Activated CD4-positive, alpha-beta T cell treated with anti-CD3 and anti-CD28 coated beads, Interleukin-2, amount 50 U/mL, for 1 hour (primary cell): ENCODE results near the gene ATG5.
"Not testable (repeated sequence)": the region's sequence is repeated elsewhere in the genome, so short reads cannot be mapped to it uniquely, and the experiment has no call there.

Experiments used
- DNase-seq: peaks from one replicate; pipeline ENCODE4 v3.0.0-alpha.2; 2020

The ATG5 gene

GRCh38 chr6:106256201-106256968 is 69.2 kb downstream of the ATG5 start:
- DNase-seq: no peak

- DNase-seq: no peak
Measured at GRCh38 chr6:106255306-106255705, 70.3 kb downstream of the ATG5 start.

- DNase-seq: no peak
Measured at GRCh38 chr6:106254636-106255035, 70.9 kb downstream of the ATG5 start.

DNA sequence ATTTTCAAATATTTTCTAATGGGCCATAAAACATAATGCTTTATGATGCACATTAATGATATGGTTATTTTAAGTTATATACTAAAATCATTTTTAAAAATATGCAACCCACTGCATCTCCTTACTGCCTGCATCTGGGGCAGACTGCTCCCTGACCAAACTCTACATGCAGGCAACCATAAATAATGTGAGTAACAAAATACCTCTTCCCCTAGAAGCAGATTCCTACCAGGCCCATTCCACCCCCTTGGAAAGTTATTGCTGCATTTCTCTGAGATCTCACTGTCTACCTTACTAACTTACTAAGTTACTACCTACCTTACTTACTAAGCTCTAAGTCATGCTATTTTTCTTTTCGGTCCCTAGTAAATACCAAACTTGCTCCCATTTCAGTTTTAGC is 71.8 kb downstream of the ATG5 start:
- DNase-seq: no peak

DNA sequence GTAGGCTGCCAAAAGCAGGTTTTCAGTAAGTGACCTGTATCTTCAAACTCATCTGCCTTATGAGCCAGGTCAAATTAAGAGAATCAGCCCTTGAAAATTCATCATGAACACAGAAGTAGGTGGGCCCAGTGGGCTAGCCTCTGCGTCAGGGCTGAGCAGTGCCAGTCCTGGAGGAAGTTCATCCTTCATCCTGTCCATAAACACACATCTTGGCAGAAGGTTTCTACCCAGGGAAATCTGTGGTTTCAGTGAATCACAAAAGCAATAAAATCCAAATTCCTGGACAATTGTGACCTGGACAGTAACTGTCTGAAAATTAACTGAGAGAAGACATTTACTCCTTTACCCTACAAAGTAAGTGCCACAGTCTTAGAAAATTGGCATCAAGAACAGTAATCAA is 72.4 kb downstream of the ATG5 start:
- no peak for DNase-seq

DNA sequence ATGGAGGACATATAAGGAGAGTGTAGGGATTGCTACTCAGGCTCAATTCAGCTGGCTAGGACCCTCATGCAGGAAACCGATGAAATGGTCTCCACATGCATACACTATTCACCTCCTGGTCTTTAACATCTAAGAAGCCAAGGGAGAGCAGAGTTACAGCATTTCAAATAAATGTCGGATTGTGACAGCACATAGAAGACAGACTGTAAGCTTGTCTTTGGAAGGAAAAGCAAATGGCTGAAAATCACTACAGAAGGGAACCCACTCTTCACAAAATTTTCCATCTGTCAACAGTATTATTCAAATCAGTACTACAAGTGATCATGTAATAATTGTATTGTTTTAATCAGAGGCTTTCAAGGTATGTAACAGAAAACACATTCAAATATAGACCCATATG is 72.9 kb downstream of the ATG5 start:
- DNase-seq: no peak

- not testable (repeated sequence) for DNase-seq
Measured at GRCh38 chr6:106251531-106252255, 73.9 kb downstream of the ATG5 start.

GRCh38 chr6:106250953-106251352 is 74.6 kb downstream of the ATG5 start:
- DNase-seq: no peak

DNA sequence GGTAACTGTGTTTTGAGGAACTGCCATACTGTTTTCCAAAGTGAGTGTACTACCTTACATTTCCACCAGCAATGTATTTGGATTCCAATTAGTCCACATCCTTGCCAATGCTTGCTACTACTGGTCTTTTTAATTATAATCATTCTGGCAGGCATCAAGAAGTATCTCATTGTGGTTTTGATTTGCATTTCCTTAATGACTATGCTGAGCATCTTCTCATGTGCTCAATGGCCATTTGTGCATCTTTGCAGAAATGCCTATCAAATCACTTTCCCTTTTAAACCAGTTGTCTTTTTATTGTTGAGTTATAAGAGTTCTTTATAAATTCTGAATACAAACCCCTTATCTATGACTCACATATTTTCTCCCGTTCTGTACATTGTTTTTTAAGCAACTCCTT is 75.9 kb downstream of the ATG5 start:
- DNase-seq: no peak

GRCh38 chr6:106247733-106248132 is 77.8 kb downstream of the ATG5 start:
- no peak for DNase-seq

- no peak for DNase-seq
Measured at GRCh38 chr6:106247293-106247692, 78.3 kb downstream of the ATG5 start.

DNA sequence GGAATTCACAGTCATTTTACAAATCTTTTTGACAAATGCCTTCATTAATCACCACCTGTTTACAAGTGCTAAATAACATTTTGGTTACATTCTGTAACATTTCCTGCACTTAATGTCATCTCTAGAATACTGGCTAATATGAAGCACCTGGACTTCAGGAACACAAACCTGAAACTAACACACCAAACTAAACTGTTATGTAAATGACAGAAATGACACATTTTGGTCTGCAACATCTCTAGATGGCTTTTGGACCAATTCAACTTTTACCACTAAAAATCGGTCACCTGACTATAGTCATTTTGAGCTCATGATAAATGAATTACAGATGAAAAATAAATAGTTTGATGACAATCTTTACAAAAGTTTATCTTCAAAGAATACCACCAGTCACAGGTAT is 80.6 kb downstream of the ATG5 start:
- DNase-seq: no peak

DNA sequence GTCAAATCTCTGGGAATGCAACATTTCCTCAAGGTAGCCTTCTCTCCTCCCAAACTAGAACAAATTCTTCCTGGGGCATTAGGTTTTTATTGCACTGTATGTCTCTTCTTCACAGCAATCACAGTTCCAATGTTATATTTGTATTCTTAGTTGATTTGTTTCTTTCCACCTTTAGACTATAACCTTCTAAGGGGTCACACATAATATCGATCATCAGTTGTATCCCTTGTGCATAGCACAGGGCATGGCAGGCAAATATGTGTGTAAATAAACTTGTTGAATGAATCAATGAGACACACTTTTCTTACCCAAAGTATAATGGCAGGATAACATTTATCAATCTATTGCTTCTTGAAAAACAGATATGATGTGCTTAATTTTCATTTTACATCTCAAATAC is 81.0 kb downstream of the ATG5 start:
- DNase-seq: no peak

DNA sequence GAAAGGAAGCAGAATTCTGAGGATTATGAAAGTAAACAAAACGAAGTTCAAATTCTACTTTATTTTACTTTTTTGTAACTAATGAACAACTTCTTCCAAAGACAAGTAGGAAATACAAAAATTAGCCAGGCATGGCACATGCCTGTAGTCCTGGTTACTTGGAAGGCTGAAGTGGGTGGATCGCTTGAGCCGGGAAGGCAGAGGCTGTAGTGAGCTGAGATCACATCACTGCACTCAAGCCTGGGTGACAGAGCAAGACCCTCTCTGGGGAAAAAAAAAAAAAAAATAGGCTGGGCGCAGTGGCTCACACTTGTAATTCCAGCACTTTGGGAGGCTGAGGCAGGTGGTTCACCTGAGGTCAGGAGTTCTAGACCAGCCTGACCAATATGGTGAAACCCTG is 82.3 kb downstream of the ATG5 start:
- DNase-seq: no peak

DNA sequence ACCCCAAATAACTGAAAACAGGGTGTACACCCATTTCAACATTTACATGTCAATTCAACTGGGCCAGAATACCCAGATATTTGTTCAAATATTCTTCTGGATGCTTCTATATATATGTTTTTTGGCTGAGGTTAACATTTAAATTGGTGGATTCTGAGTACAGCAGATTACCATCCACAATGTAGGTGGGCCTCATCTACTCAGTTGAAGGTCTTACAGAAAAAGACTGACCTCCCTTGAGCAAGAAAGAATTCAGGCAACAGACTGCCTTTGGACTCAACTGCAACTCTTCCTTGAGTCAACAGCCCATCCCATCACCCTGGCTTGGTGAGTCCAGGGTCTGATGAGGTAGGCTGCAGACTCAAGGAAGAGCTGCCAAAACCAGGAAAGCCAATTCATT is 84.1 kb downstream of the ATG5 start:
- DNase-seq: no peak

DNA sequence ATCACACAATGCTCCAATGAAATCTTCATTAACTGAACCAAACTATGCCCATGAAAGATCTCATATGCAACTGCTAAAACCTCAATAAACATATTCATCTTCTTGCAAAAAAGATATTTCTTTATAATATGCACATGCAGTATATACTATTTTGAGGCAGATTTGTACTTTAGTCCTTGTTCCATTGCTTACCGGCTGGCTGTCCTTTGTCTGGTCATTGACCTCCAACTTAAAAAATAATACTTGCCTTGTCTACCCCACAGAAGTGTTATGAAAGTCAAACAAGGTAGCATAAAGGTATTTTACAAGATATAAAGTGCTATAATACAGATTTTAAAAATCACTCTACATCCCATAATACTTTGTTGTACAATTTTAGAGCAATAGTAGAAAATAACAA is 88.3 kb downstream of the ATG5 start:
- no peak for DNase-seq

DNA sequence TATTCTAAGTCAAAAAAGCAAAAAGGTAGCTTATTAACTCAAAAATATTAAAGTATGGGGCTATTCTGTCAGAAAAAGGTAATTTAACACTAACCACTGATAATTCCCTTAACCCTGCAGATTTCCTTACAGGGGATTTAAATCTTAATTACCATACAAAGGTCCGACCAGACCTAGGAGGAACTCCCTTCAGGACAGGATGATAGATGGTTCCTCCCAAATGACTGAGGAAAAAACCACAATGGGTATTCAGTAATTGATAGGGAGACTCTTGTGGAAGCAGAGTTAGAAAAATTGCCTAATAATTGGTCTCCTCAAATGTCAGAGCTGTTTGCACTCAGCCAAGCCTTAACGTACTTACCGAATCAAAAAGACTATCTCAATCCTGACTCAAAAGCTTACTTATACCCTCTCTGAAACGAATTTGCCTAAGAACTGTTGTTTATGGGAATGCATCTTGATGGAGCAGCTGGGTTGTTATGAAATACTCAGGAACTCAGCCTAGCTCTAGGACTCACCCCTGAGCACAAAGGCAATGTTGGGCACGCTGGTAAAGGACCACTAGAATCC is 95.6 kb downstream of the ATG5 start:
- not testable (repeated sequence) for DNase-seq

DNA sequence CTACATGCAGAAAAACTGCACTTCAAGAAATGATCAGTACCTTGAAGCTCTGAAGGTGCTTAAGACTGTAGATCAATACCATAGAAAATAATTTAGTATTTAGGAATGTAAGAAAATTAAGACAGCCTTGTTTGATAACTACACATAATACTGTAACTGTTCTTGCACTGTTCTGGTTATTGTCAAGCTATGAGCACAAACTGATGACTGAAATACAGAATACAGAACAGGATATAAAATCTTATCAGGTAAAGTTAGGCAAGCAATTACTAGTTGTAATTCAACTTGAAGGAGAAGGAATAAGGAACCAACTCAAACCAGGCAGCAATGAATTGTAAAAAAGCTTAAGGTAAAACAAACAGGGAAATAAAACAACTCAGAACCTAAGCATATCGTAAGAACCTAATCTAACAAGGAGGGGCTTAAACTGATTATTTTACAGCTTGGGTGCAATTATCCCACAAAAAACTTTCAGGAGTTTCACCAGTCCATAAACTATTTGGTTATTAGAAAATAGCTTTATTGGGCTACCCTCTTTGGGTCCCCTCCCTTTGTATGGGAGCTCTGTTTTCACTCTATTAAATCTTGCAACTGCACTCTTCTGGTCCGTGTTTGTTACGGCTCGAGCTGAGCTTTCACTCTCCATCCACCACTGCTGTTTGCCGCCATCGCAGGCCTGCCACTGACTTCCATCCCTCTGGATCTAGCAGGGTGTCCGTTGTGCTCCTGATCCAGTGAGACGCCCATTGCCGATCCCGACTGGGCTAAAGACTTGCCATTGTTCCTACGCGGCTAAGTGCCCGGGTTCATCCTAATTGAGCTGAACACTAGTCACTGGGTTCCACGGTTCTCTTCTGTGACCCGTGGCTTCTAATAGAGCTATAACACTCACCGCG is 97.7 kb downstream of the ATG5 start:
- DNase-seq: no peak

- DNase-seq: no peak
Measured at GRCh38 chr6:106226676-106227075, 98.9 kb downstream of the ATG5 start.

GRCh38 chr6:106225581-106225980 is 100.0 kb downstream of the ATG5 start:
- DNase-seq: no peak

DNA sequence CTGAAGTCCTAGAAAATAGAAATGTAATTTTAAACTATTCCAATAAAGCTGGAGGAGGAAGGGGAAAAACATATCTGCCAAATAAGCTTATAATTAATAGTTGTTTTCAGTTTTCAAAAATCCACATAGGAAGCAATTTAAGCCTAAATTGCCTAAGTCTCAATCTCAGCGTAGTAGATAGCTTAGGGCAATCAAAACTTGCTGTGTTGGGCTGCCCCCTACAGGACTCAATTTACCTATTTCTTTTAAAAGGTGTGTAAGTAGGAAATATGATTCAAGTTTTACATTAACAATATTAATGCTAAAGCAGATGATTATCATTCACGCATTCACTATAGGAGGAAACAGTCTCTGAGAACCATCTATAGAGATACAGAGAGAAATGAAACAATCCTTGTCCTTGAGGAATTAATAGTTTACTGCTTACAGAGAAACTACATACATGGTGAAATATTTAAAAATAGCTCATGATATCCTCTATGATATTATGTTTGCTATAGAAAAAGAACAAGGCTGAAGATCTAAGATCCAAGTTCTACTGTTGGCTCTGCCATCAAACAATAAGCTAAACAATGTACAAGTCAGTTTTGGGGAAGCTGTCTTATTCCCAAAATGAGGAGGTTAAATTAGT is 102.1 kb downstream of the ATG5 start:
- peak; percentile 72 for DNase-seq

DNA sequence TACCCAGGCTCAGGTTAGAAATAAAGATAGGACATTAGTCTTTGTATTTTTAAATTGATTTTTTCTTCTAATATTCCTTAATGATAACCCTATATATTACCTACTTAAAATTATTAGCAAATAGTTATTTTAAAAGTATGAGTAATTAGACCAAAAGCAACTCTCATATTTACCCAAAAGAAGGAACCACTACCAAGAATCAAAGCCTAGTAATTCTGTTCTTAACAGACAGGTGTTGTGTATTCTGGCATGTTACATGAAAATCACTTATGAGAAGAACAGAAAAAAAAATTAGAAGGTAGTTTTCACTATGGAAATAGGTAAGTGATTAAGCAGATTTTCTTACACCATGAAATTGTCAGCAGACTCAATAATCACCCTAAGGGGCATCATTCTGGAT is 105.1 kb downstream of the ATG5 start:
- DNase-seq: no peak

DNA sequence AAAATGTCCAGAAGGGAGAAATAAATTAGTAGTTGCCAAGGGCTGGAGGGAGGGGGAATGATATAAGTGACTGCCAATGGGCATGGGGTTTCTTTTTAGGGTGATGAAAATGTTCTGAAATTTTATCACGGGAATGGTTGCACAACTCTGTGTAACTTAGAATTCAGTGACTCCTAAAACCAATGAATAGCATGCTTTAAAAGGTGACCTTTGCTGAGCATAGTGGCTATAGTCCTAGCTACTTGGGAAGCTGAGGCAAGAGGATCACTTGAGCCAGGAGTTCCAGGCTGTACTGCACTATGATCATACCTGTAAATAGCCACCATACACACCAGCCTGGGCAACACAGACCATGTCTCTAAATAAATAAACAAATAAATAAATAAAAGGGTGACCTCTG is 109.0 kb downstream of the ATG5 start:
- DNase-seq: no peak
